ENCODE measurements around the gene TMEM145. TPM values are rescaled to one million over a fixed set of nuclear protein-coding genes. Genes with fewer than 3 reads are reported as not detected.
A peak's percentile ranks its signal among the peaks of the same experiment; 100 is the strongest.

Gene TMEM145
- total and polyA plus RNA-seq, 10 of the 15 experiments (the other 5 are each of a cell fraction or from before 2014, with no cell fraction given) = 0.04 to 0.97 (median 0.16) TPM; not detected in 4

GRCh38 chr19:42297039-42297438 lies 16.1 kb upstream of the TMEM145 start:
- Histone ChIP-seq H3K36me3 (ENCODE audit: control insufficient read depth in 2 of 2, insufficient read depth in 2 of 2, low read length in 1 of 2) (peaks cover 8 to 9% of the 10 kb centered on the region in 2 experiments; a peak in 3 of 4 replicates), H3K9me3 (replicated peaks; ENCODE audit: control insufficient read depth, insufficient read depth, low read length) (no peaks in the 10 kb centered on the region), H4K20me1 (ENCODE audit: control insufficient read depth, insufficient read depth) (no peaks in the 10 kb centered on the region), H3K27ac (ENCODE audit: control insufficient read depth, insufficient read depth) (no peak overlapping the region), H3K4me2 (ENCODE audit: control insufficient read depth, insufficient read depth) (no peak overlapping the region), H2AFZ (ENCODE audit: control insufficient read depth, low read depth, low read length) (no peak overlapping the region), H3K79me2 (ENCODE audit: control insufficient read depth, insufficient read depth, low read length) (no peaks in the 10 kb centered on the region), H3K4me3 (no peak overlapping the region), H3K27me3 (replicated peaks in 1 of 2; ENCODE audit: control insufficient read depth in 2 of 2, insufficient read depth in 2 of 2, low read length in 1 of 2) (no peaks in the 10 kb centered on the region), H3K9ac (ENCODE audit: control insufficient read depth, insufficient read depth, low read length) (no peak overlapping the region), H3K4me1 (ENCODE audit: control insufficient read depth, insufficient read depth, low read length) (no peaks in the 10 kb centered on the region; the same call in none of the 2 replicates)
- ChIA-PET RAD21 (ENCODE audit: unreplicated experiment) (interaction anchor here (0.9 to 1.1 kb wide), 3 partner anchors 50 to 164 kb away, joined by 3 read pairs; partner anchors contain the start of gene POU2F2), CTCF (interaction anchor here (0.8 to 3.2 kb wide), 17 partner anchors 14 to 221 kb away, joined by 3 to 25 read pairs (median 4); partner anchors contain the start of genes POU2F2 and ZNF574), SMC1A (ENCODE audit: uncharacterized antibody, unreplicated experiment) (interaction anchor here (0.9 to 1.2 kb wide), 2 partner anchors 15 to 173 kb away, joined by 3 to 5 read pairs; no protein-coding TSS in a partner anchor), POLR2A (interaction anchor here (1.3 to 1.4 kb wide), 2 partner anchors 10 to 12 kb away, joined by 3 to 4 read pairs; no protein-coding TSS in a partner anchor)
- no peak for ATAC-seq
- intact Hi-C loops (cut with micrococcal nuclease; ENCODE audit: unreplicated experiment) = loop anchor here (5.0 kb wide), 1 partner anchor 165 kb away; the partner anchor contains the start of gene POU2F2
- in situ Hi-C loops (cut with MboI) = no loop called here
- FAIRE-seq = no peak
- BruUV-seq (replicated peaks) = no TSS peak
- DNase-seq (ENCODE audit: low read depth, low spot score) = no peak
- no peak for TF ChIP-seq ZNF622 (IDR thresholded peaks at IDR 0.05)
- peak; percentile 33; the same call in 1 of the 2 replicates for TF ChIP-seq POLR2A (IDR thresholded peaks at IDR 0.05; ENCODE audit: low read depth, low read length)
- WGBS (ENCODE audit: insufficient coverage, insufficient replicate concordance, low lambda C conversion rate, missing lambda C conversion rate) = 94% methylated on average over 15 of the region's 15 CpGs

DNA sequence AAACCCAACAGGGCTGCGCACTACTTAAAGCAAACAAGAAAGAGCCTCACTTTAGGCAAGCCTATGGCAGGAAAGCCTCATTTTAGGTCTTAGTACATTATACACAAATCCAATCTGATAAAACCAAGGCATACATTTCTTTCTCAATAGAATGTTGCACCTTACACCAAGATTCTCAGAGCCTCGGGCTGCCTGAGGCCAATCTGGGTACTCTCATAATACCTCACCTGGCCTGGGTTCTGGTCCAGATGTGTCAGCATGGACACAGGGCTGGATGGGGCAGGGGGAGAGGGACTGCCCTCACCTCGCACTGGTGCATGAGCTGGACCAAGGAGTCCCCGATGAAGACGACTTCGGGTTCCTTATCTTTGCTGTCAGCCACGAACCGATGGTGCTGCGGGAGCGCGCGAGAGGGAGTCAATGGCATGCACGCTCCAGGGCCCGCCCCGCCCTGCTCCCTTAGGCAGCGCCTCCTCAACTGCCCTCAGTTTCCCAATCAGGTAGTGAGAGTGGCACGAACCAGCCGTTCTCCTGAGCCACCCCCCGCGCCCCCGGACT lies 11.4 kb upstream of the TMEM145 start, which contains the start of gene PRR19:
PRR19 (plus strand) TSS at position 487 of the 558 bp plus-strand sequence. CDS start 7,453 bp downstream, outside the sequence.
- H3K4me1 ChIP-seq (ENCODE audit: control insufficient read depth, insufficient read depth, low read length) = peaks cover 7% of the 10 kb centered on the region
- POLR2A ChIA-PET = interaction anchor here (1.0 kb wide), 1 partner anchor 82 kb away, joined by 5 read pairs; the partner anchor contains the start of gene ZNF526
- H3K27me3 ChIP-seq (replicated peaks in 1 of 2; ENCODE audit: control insufficient read depth in 2 of 2, insufficient read depth in 2 of 2, low read length in 1 of 2) = no peaks in the 10 kb centered on the region
- H3K27ac ChIP-seq (ENCODE audit: control insufficient read depth, insufficient read depth) = peak within 1 kb of the TSS; percentile 61
- intact Hi-C loops (cut with micrococcal nuclease; ENCODE audit: unreplicated experiment) (no loop called here), in situ Hi-C loops (cut with MboI) (no loop called here)
- H3K9me3 ChIP-seq (replicated peaks; ENCODE audit: control insufficient read depth, insufficient read depth, low read length) = no peaks in the 10 kb centered on the region
- ATAC-seq = peak; percentile 59
- 5% methylated on average over 21 of the region's 21 CpGs for WGBS (ENCODE audit: insufficient coverage, insufficient replicate concordance, low lambda C conversion rate, missing lambda C conversion rate)
- peak within 1 kb of the TSS; percentile 96 for H3K4me2 ChIP-seq (ENCODE audit: control insufficient read depth, insufficient read depth)
- CTCF ChIA-PET = interaction anchor here (1.4 to 1.7 kb wide), 2 partner anchors 169 to 193 kb away, joined by 6 read pairs; partner anchors contain the start of gene POU2F2
- no peak for DNase-seq (ENCODE audit: low read depth, low spot score)
- FAIRE-seq = no peak
- H3K79me2 ChIP-seq (ENCODE audit: control insufficient read depth, insufficient read depth, low read length) = no peaks in the 10 kb centered on the region; the same call in 1 of the 2 replicates
- H4K20me1 ChIP-seq (ENCODE audit: control insufficient read depth, insufficient read depth) = no peaks in the 10 kb centered on the region
- SMC1A ChIA-PET (ENCODE audit: uncharacterized antibody, unreplicated experiment) = interaction anchor here (1.0 to 1.3 kb wide), 2 partner anchors 22 to 59 kb away, joined by 3 to 4 read pairs; partner anchors contain the start of gene GSK3A
- peak within 1 kb of the TSS; percentile 98 for H2AFZ ChIP-seq (ENCODE audit: control insufficient read depth, low read depth, low read length)
- H3K36me3 ChIP-seq (ENCODE audit: control insufficient read depth in 2 of 2, insufficient read depth in 2 of 2, low read length in 1 of 2) = 0 out of 4 replicates have a peak, but pooled peaks cover 0 to under 1% of the 10 kb centered on the region in 2 experiments
- peak within 1 kb of the TSS; percentile 71 for H3K4me3 ChIP-seq
- RAD21 ChIA-PET (ENCODE audit: unreplicated experiment) = interaction anchor here (0.9 to 1.2 kb wide), 4 partner anchors 20 to 173 kb away, joined by 3 to 4 read pairs (median 4); no protein-coding TSS in a partner anchor
- TSS peak; percentile 84 for BruUV-seq (replicated peaks)
- peak within 1 kb of the TSS; percentile 75 for H3K9ac ChIP-seq (ENCODE audit: control insufficient read depth, insufficient read depth, low read length)
- TF ChIP-seq NRF1 (conservative IDR thresholded peaks at IDR 0.05; ENCODE audit: low read depth, low read length) (no peak), ELK1 (IDR thresholded peaks at IDR 0.05; ENCODE audit: low read depth, low read length) (no peak), CREM (IDR thresholded peaks at IDR 0.05; ENCODE audit: low read depth) (no peak), SREBF1 (IDR thresholded peaks at IDR 0.05; ENCODE audit: low read length) (no peak), EP300 (IDR thresholded peaks at IDR 0.05; ENCODE audit: borderline replicate concordance in 1 of 2, control insufficient read depth in 1 of 2, low read depth in 2 of 2, low read length in 2 of 2) (no peak), EGR1 (IDR thresholded peaks at IDR 0.05; ENCODE audit: borderline replicate concordance in 1 of 2, low read depth in 2 of 2, low read length in 2 of 2) (no peak), NFYA (IDR thresholded peaks at IDR 0.05; ENCODE audit: borderline replicate concordance, low read depth, low read length) (no peak)
- TF ChIP-seq, protein P1, sequence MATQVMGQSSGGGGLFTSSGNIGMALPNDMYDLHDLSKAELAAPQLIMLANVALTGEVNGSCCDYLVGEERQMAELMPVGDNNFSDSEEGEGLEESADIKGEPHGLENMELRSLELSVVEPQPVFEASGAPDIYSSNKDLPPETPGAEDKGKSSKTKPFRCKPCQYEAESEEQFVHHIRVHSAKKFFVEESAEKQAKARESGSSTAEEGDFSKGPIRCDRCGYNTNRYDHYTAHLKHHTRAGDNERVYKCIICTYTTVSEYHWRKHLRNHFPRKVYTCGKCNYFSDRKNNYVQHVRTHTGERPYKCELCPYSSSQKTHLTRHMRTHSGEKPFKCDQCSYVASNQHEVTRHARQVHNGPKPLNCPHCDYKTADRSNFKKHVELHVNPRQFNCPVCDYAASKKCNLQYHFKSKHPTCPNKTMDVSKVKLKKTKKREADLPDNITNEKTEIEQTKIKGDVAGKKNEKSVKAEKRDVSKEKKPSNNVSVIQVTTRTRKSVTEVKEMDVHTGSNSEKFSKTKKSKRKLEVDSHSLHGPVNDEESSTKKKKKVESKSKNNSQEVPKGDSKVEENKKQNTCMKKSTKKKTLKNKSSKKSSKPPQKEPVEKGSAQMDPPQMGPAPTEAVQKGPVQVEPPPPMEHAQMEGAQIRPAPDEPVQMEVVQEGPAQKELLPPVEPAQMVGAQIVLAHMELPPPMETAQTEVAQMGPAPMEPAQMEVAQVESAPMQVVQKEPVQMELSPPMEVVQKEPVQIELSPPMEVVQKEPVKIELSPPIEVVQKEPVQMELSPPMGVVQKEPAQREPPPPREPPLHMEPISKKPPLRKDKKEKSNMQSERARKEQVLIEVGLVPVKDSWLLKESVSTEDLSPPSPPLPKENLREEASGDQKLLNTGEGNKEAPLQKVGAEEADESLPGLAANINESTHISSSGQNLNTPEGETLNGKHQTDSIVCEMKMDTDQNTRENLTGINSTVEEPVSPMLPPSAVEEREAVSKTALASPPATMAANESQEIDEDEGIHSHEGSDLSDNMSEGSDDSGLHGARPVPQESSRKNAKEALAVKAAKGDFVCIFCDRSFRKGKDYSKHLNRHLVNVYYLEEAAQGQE (IDR thresholded peaks at IDR 0.05; ENCODE audit: low read depth, low read length) = no peak

Data from GM12878 (cell line).